Loucy (cell line): ENCODE data around the gene GMPR2.

Source experiments
- H2AFZ ChIP-seq: fragments of 200-600 bp; sonication (generic); 2 replicates; pipeline ENCODE4 v1.6.0; 2016; ENCODE audit warnings: antibody characterized with exemption, mild to moderate bottlenecking, low read length, moderate library complexity
- H3F3A ChIP-seq: fragments of 200-600 bp; 2 replicates; pipeline ENCODE4 v1.6.0; 2016; ENCODE audit warnings: antibody characterized with exemption, low read depth, mild to moderate bottlenecking
- H3K27me3 ChIP-seq: fragments of 200-600 bp; sonication (generic); 2 replicates; pipeline ENCODE4 v1.6.1; 2014; ENCODE audit warnings: low read length, mild to moderate bottlenecking; ENCODE audit not compliant: insufficient read depth, poor library complexity, severe bottlenecking
- H3K36me3 ChIP-seq: fragments of 200-600 bp; sonication (generic); 2 replicates; pipeline ENCODE4 v1.6.1; 2016; ENCODE audit warnings: low read length; ENCODE audit not compliant: insufficient read depth
- H3K4me1 ChIP-seq: fragments of 200-600 bp; sonication (generic); 2 replicates; pipeline ENCODE4 v1.5.1; 2014; ENCODE audit warnings: low read length, mild to moderate bottlenecking; ENCODE audit not compliant: insufficient read depth, poor library complexity, severe bottlenecking
- H3K4me2 ChIP-seq: fragments of 200-600 bp; sonication (generic); 2 replicates; pipeline ENCODE4 v1.6.0; 2014; ENCODE audit warnings: antibody characterized with exemption, low read length, low read depth, mild to moderate bottlenecking; ENCODE audit not compliant: poor library complexity, severe bottlenecking
- H3K4me3 ChIP-seq: fragments of 200-600 bp; sonication (generic); 2 replicates; pipeline ENCODE4 v1.5.1; 2014; ENCODE audit warnings: low read length, mild to moderate bottlenecking, mixed read lengths; ENCODE audit not compliant: poor library complexity, severe bottlenecking
- H3K79me2 ChIP-seq: fragments of 200-600 bp; sonication (generic); 2 replicates; pipeline ENCODE4 v1.6.1; 2014; ENCODE audit warnings: low read length; ENCODE audit not compliant: insufficient read depth
- H3K9ac ChIP-seq: fragments of 200-600 bp; sonication (generic); 2 replicates; pipeline ENCODE4 v1.6.0; 2014; ENCODE audit warnings: mild to moderate bottlenecking, low read depth, low read length, moderate library complexity; ENCODE audit not compliant: poor library complexity, severe bottlenecking
- H3K9me2 ChIP-seq: fragments of 200-600 bp; sonication (generic); replicated peaks from 2 replicates; pipeline ENCODE4 v1.6.1; 2016; ENCODE audit warnings: low read depth, low read length, mixed read lengths
- H3K9me3 ChIP-seq: fragments of 200-600 bp; sonication (generic); 2 replicates; pipeline ENCODE4 v1.6.1; 2014; ENCODE audit warnings: mild to moderate bottlenecking, antibody characterized with exemption, low read length, low read depth; ENCODE audit not compliant: insufficient read depth
- H4K20me1 ChIP-seq: fragments of 200-600 bp; sonication (generic); 2 replicates; pipeline ENCODE4 v1.6.0; 2014; ENCODE audit warnings: antibody characterized with exemption, low read length, mild to moderate bottlenecking; ENCODE audit not compliant: insufficient read depth, poor library complexity, severe bottlenecking
- CTCF ChIP-seq: fragments of 200-600 bp; sonication (generic); conservative IDR thresholded peaks from 2 replicates; pipeline ENCODE4 v1.5.1; 2014; ENCODE audit warnings: mild to moderate bottlenecking, antibody characterized with exemption, low read length
- EZH2phosphoT487 ChIP-seq: fragments of 200-600 bp; IDR thresholded peaks from 2 replicates; pipeline ENCODE4 v1.6.1; 2018; ENCODE audit warnings: antibody characterized with exemption, mild to moderate bottlenecking, moderate library complexity, borderline replicate concordance

Gene GMPR2

GRCh38 chr14:24194186-24194872, 38.4 kb upstream of the GMPR2 start:
- peak overlapping the region; percentile 92 for H3K9ac ChIP-seq
- H4K20me1 ChIP-seq: no peaks in the 10 kb centered on the region
- no peaks in the 10 kb centered on the region for H3K9me2 ChIP-seq
- TF ChIP-seq CTCF (no peak), EZH2phosphoT487 (no peak)
- H3K27me3 ChIP-seq: no peaks in the 10 kb centered on the region
- peak overlapping the region; percentile 99 for H3K4me2 ChIP-seq
- H3K36me3 ChIP-seq: no peaks in the 10 kb centered on the region
- no peak overlapping the region for H2AFZ ChIP-seq
- peaks cover 48% of the 10 kb centered on the region for H3K79me2 ChIP-seq
- H3K4me3 ChIP-seq: peak overlapping the region; percentile 92
- no peaks in the 10 kb centered on the region for H3F3A ChIP-seq
- H3K4me1 ChIP-seq: peaks cover 25% of the 10 kb centered on the region
- no peaks in the 10 kb centered on the region for H3K9me3 ChIP-seq

- Histone ChIP-seq H3K79me2 (peaks cover 48% of the 10 kb centered on the region), H3K4me2 (peak overlapping the region; percentile 99), H3F3A (no peaks in the 10 kb centered on the region), H4K20me1 (no peaks in the 10 kb centered on the region), H3K27me3 (no peaks in the 10 kb centered on the region), H3K4me1 (peaks cover 24% of the 10 kb centered on the region), H3K9me3 (no peaks in the 10 kb centered on the region), H3K4me3 (peak overlapping the region; percentile 92), H3K9ac (peak overlapping the region; percentile 92), H3K36me3 (no peaks in the 10 kb centered on the region), H3K9me2 (no peaks in the 10 kb centered on the region), H2AFZ (peak overlapping the region; percentile 96)
- no peak for TF ChIP-seq CTCF
- TF ChIP-seq EZH2phosphoT487: no peak
Observed at GRCh38 chr14:24194873-24195185, 37.9 kb upstream of the GMPR2 start.

GRCh38 chr14:24195186-24196070, 37.3 kb upstream of the GMPR2 start, which contains the start of gene TM9SF1:
Gene TM9SF1, minus strand, starts transcription at chr14:24195441. Its CDS starts 422 bp downstream, at chr14:24195019.
- Histone ChIP-seq H3K9me3 (no peaks in the 10 kb centered on the region), H3K9me2 (no peaks in the 10 kb centered on the region), H3K4me1 (peaks cover 24% of the 10 kb centered on the region), H3K36me3 (no peaks in the 10 kb centered on the region), H4K20me1 (no peaks in the 10 kb centered on the region), H2AFZ (peak within 1 kb of the TSS; percentile 96), H3K4me3 (peak within 1 kb of the TSS; percentile 92), H3K4me2 (peak within 1 kb of the TSS; percentile 99), H3K27me3 (no peaks in the 10 kb centered on the region), H3K9ac (peak within 1 kb of the TSS; percentile 92), H3F3A (no peaks in the 10 kb centered on the region), H3K79me2 (peaks cover 48% of the 10 kb centered on the region)
- no peak for TF ChIP-seq CTCF
- no peak for TF ChIP-seq EZH2phosphoT487
